Kidney tubule cell (primary cell): Measurements from ENCODE around the gene TAGLN2.

ENCODE experiments used
- DNase-seq: peaks from one replicate; pipeline ENCODE4 v3.0.0-alpha.2; 2018; ENCODE audit warnings: low spot score

TAGLN2 gene

GRCh38 chr1:159870704-159871103, 54.6 kb downstream of the TAGLN2 start:
- no peak for DNase-seq

GRCh38 chr1:159869607-159870006, 55.7 kb downstream of the TAGLN2 start:
- no peak for DNase-seq

GRCh38 chr1:159869173-159869572, 56.1 kb downstream of the TAGLN2 start:
- DNase-seq = peak; percentile 96

GRCh38 chr1:159868766-159869165, 56.5 kb downstream of the TAGLN2 start:
- DNase-seq = no peak
